ENCODE results near the gene ZNF451. TPM values are rescaled to one million over a fixed set of nuclear protein-coding genes. Genes with fewer than 3 reads are reported as not detected.

The ZNF451 gene
- total and polyA plus RNA-seq, 12 donors = 4.9 to 33.2 (median 26.2) TPM

GRCh38 chr6:57217270-57217669, 127.3 kb downstream of the ZNF451 start:
- Histone ChIP-seq H3K4me3 (no peak overlapping the region), H3K27ac (no peak overlapping the region), H3K4me1 (peaks cover 0 to 19% (median 5%) of the 10 kb centered on the region in 9 donors), H3K36me3 (no peaks in the 10 kb centered on the region), H3K9me3 (peaks cover 0 to 9% (median 0%) of the 10 kb centered on the region in 11 donors), H3K27me3 (no peaks in the 10 kb centered on the region)
- no peak for DNase-seq
- intact Hi-C loops (cut with DNase I) = no loop called here
- no peak for TF ChIP-seq CTCF (IDR thresholded peaks at IDR 0.05)
- 97 to 98% methylated on average over 11 of the region's 11 CpGs for WGBS, 2 donors
- no peak for ATAC-seq

Other genes starting within 250 kb of the ZNF451 start
- gene BEND6, start 135.1 kb upstream of the ZNF451 start, total RNA-seq = 1 to 10 TPM in 2 of 10 donors, under 1 TPM in 8; 0.07 to 1.8 (median 0.51) TPM
- gene BEND6, start 135.1 kb upstream of the ZNF451 start, polyA plus RNA-seq = under 1 TPM; 0.09 to 0.15 TPM
- gene KIAA1586, start 43.5 kb upstream of the ZNF451 start, total RNA-seq = 10 to 100 TPM in 1 of 10 donors, 1 to 10 TPM in 9; 5.7 to 10.4 (median 8.1) TPM
- 1 to 10 TPM; 1.8 to 3.1 TPM for gene KIAA1586, start 43.5 kb upstream of the ZNF451 start, polyA plus RNA-seq
- gene BAG2, start 82.1 kb downstream of the ZNF451 start, total RNA-seq = 10 to 100 TPM in 4 of 10 donors, 1 to 10 TPM in 6; 7.2 to 15.6 (median 9.7) TPM
- 1 to 10 TPM; 3.9 to 6.4 TPM for gene BAG2, start 82.1 kb downstream of the ZNF451 start, polyA plus RNA-seq
- gene RAB23, start 132.1 kb downstream of the ZNF451 start, total RNA-seq = 10 to 100 TPM in 6 of 10 donors, 1 to 10 TPM in 4; 7.6 to 16.5 (median 10.9) TPM
- gene RAB23, start 132.1 kb downstream of the ZNF451 start, polyA plus RNA-seq = 1 to 10 TPM; 3.1 to 4.5 TPM
- gene PRIM2, start 227.4 kb downstream of the ZNF451 start, total RNA-seq = 1 to 10 TPM; 3.0 to 5.5 (median 4.1) TPM
- 1 to 10 TPM; 2.5 to 3.4 TPM for gene PRIM2, start 227.4 kb downstream of the ZNF451 start, polyA plus RNA-seq

All from heart right ventricle (tissue), 16 donors.